Body of pancreas (tissue), 4 donors: ENCODE measurements around the gene CEACAM8. TPM values are rescaled to one million over a fixed set of nuclear protein-coding genes. Genes with fewer than 3 reads are reported as not detected.

ENCODE experiments used
- ATAC-seq: fragments of 150-250 bp; one replicate; pipeline ENCODE4 v1.9.1; 2016
- DNase-seq, 4 donors: peaks; one replicate each; pipeline ENCODE4 v3.0.0-alpha.2; 2019
- H3K27ac ChIP-seq, 4 donors: fragments of 200-600 bp; sonication (generic); 1 replicate in 3 of 4; 2 replicates in 1 of 4; pipeline versions ENCODE4 v1.5.1 to v1.6.1; 2016 to 2019; ENCODE audit warnings: mild to moderate bottlenecking in 1 of 4, mixed read lengths in 1 of 4, moderate library complexity in 1 of 4
- H3K27me3 ChIP-seq, 2 donors: fragments of 200-600 bp; sonication (generic); one replicate each; pipeline ENCODE4 v1.6.0; 2016; ENCODE audit warnings: mild to moderate bottlenecking in 1 of 2
- H3K36me3 ChIP-seq, 2 donors: fragments of 200-600 bp; sonication (generic); replicated peaks in 1 of 2; 2 replicates each; pipeline ENCODE4 v1.5.1; 2016; ENCODE audit warnings: low read depth in 2 of 2; ENCODE audit not compliant: insufficient read depth in 1 of 2
- H3K4me1 ChIP-seq: fragments of 200-600 bp; sonication (generic); one replicate; pipeline ENCODE4 v1.6.0; 2016
- H3K4me3 ChIP-seq, 2 donors: fragments of 200-600 bp; sonication (generic); 1 replicate in 1 of 2; 2 replicates in 1 of 2; pipeline ENCODE4 v1.5.1; 2016 to 2019
- H3K9me3 ChIP-seq, 3 donors: fragments of 200-600 bp; sonication (generic); 1 replicate in 2 of 3; 2 replicates in 1 of 3; pipeline ENCODE4 v1.5.1; 2016
- CTCF ChIP-seq, 7 experiments: fragments of 450-650 bp in 4 of 7; fragments of 200-600 bp in 3 of 7; sonication (generic) in 3 of 7; IDR thresholded peaks; one replicate each; pipeline ENCODE4 v1.5.1; 2016 to 2019; ENCODE audit warnings: antibody characterized with exemption in 7 of 7
- POLR2A ChIP-seq, 3 donors: fragments of 450-650 bp; IDR thresholded peaks; one replicate each; pipeline ENCODE4 v1.6.1; 2016; ENCODE audit warnings: antibody characterized with exemption in 3 of 3, mild to moderate bottlenecking in 2 of 3
- WGBS, 2 donors: methylation state at CpG; one replicate each; pipeline ENCODE4 v1.1.5; 2017; 5-methylcytosine and 5-hydroxymethylcytosine counted together
- intact Hi-C: fragments of 100-400 bp; cut with DNase I; formaldehyde crosslinking; loops from one replicate; pipeline ENCODE4 v1.15.1; 2023
- total RNA-seq, 2 donors: library from RNA; depleted of rRNA; stranded (reverse); fragments of >200 nt; gene quantifications; one replicate each; pipeline ENCODE4 v1.1.0, GENCODE V29; 2016

The CEACAM8 gene
- total RNA-seq, 2 donors from 2014 or later = not detected

GRCh38 chr19:42546831-42547500, 47.8 kb downstream of the CEACAM8 start:
- TF ChIP-seq POLR2A (IDR thresholded peaks at IDR 0.05) = no peak
- TF ChIP-seq CTCF (IDR thresholded peaks at IDR 0.05) = no peak
- no peaks in the 10 kb centered on the region for H3K36me3 ChIP-seq
- no peaks in the 10 kb centered on the region for H3K9me3 ChIP-seq
- DNase-seq (no peak), ATAC-seq (no peak)
- no peaks in the 10 kb centered on the region for H3K27me3 ChIP-seq
- intact Hi-C loops = no loop called here
- WGBS, 2 donors = 56 to 64% methylated on average over 4 of the region's 4 CpGs
- no peaks in the 10 kb centered on the region for H3K4me1 ChIP-seq
- no peak overlapping the region for H3K4me3 ChIP-seq
- no peak overlapping the region for H3K27ac ChIP-seq

GRCh38 chr19:42544146-42544545, 50.6 kb downstream of the CEACAM8 start:
- intact Hi-C loops = no loop called here
- H3K4me3 ChIP-seq = no peak overlapping the region
- no peaks in the 10 kb centered on the region for H3K4me1 ChIP-seq
- no peaks in the 10 kb centered on the region for H3K27me3 ChIP-seq
- no peak overlapping the region for H3K27ac ChIP-seq
- DNase-seq (no peak), ATAC-seq (no peak)
- 70 to 75% methylated on average over 4 of the region's 4 CpGs for WGBS, 2 donors
- H3K36me3 ChIP-seq = no peaks in the 10 kb centered on the region
- TF ChIP-seq CTCF (IDR thresholded peaks at IDR 0.05) (no peak), POLR2A (IDR thresholded peaks at IDR 0.05) (no peak)
- no peaks in the 10 kb centered on the region for H3K9me3 ChIP-seq

- WGBS, 2 donors = 81% methylated on average over 2 of the region's 2 CpGs; no CpG with 5 or more reads in 1 of the 2 donors
- H3K9me3 ChIP-seq = no peaks in the 10 kb centered on the region
- no peaks in the 10 kb centered on the region for H3K36me3 ChIP-seq
- DNase-seq (no peak), ATAC-seq (no peak)
- no peaks in the 10 kb centered on the region for H3K4me1 ChIP-seq
- H3K27ac ChIP-seq = no peak overlapping the region
- intact Hi-C loops = no loop called here
- no peak overlapping the region for H3K4me3 ChIP-seq
- TF ChIP-seq CTCF (IDR thresholded peaks at IDR 0.05) (no peak), POLR2A (IDR thresholded peaks at IDR 0.05) (no peak)
- no peaks in the 10 kb centered on the region for H3K27me3 ChIP-seq
These were observed 51.9 kb downstream of the CEACAM8 start for GRCh38 chr19:42542791-42543190.

- no peak for DNase-seq
- intact Hi-C loops = no loop called here
- WGBS, 2 donors = 67 to 69% methylated on average over 7 to 8 of the region's 8 CpGs
- H3K4me3 ChIP-seq = no peak overlapping the region
- no peak for ATAC-seq
- H3K36me3 ChIP-seq = no peaks in the 10 kb centered on the region
- no peaks in the 10 kb centered on the region for H3K27me3 ChIP-seq
- TF ChIP-seq CTCF (IDR thresholded peaks at IDR 0.05) = no peak
- no peaks in the 10 kb centered on the region for H3K9me3 ChIP-seq
- no peaks in the 10 kb centered on the region for H3K4me1 ChIP-seq
- H3K27ac ChIP-seq = no peak overlapping the region
These were observed 54.6 kb downstream of the CEACAM8 start for GRCh38 chr19:42540071-42540553.
